Stimulated activated CD8-positive, alpha-beta memory T cell treated with anti-CD3 and anti-CD28 coated beads, Interleukin-4, amount 100 ng/mL, for 24 hours (primary cell): ENCODE measurements around the gene ABCB8.
A peak's percentile ranks its signal among the peaks of the same experiment; 100 is the strongest.

Source experiments
- DNase-seq: peaks from one replicate; pipeline ENCODE4 v3.0.0-alpha.2; 2020; ENCODE audit warnings: low read depth

The ABCB8 gene

DNA sequence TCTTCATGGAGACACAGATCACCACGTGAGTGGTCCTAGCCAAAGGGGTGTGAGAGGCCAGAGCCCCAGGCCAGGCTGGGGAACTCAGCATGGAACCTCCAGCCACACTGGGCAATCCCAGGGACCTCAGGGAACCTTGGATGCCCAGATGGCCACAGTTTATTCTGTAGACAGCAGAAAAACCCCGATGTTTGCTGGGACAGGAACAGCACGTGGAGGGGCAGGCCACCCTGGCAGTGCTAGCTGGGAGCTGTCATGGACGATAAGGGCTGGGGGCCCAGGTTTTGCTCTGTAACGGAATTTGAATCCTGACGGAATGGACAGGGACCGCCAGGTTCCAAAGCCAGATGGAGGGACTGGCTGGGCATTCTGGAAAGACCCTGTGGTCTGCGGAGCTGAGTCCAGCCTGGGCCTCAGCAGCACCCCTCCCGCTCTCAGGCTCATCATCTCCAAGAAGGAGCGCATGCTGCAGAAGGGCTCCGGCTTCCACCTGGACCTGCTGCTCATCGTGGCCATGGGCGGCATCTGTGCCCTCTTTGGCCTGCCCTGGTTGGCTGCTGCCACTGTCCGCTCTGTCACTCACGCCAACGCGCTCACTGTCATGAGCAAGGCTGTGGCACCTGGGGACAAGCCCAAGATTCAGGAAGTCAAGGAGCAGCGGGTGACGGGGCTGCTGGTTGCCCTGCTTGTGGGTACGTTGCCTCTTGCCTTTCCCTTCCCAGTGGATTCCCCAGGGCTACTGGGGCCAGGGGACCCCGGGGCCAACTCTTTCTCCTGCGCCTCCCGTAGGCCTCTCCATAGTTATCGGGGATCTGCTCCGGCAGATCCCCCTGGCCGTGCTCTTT lies 46.8 kb downstream of the ABCB8 start:
- DNase-seq: no peak

- DNase-seq: no peak
These were observed 47.4 kb downstream of the ABCB8 start for GRCh38 chr7:151075662-151075971.

- DNase-seq: no peak
These were observed 47.8 kb downstream of the ABCB8 start for GRCh38 chr7:151075978-151076426.

GRCh38 chr7:151076863-151077704 lies 48.8 kb downstream of the ABCB8 start:
- no peak for DNase-seq

- no peak for DNase-seq
These were observed 49.5 kb downstream of the ABCB8 start for GRCh38 chr7:151077705-151078232.

- DNase-seq: no peak
These were observed 50.2 kb downstream of the ABCB8 start for GRCh38 chr7:151078233-151079040.

GRCh38 chr7:151079199-151079910 lies 51.1 kb downstream of the ABCB8 start:
- DNase-seq: no peak

- no peak for DNase-seq
These were observed 51.8 kb downstream of the ABCB8 start for GRCh38 chr7:151080067-151080521.

DNA sequence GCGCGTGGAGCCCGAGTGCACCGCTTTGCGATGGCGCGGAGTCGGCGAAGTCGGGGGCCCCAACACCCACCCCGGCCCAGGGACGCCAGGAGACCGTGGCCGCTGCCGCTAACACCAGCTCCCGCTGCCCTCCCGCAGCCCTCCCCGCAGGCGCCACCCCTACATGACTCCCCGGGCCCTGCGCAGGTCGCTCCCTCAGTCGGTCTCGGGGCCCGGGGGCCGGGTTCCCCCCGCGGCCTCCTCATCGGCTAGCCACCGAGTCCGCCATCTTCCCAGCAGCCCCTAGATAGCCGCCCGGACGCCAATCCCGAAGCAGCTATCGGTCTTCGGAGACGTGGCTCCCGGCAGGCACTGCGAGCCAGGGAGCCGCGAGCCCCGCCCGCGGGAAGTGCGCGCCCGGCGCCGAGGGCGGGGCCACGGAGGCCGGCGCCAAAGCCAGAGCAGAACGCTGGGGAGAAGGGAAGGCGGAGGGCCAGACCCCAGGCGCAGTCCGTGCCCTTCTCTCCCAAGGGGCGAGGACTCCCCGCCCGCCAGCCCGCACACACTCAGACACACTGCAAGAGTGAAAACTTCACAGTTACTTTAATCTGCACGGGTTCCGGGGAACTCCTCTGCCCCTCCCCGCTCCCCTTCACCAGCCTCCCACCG lies 52.4 kb downstream of the ABCB8 start, which contains the start of gene FASTK:
TSS of gene FASTK (minus strand) at position 288 of the 648 bp plus-strand sequence. CDS start at position 245, 43 bp downstream.
- DNase-seq: peak; percentile 80

DNA sequence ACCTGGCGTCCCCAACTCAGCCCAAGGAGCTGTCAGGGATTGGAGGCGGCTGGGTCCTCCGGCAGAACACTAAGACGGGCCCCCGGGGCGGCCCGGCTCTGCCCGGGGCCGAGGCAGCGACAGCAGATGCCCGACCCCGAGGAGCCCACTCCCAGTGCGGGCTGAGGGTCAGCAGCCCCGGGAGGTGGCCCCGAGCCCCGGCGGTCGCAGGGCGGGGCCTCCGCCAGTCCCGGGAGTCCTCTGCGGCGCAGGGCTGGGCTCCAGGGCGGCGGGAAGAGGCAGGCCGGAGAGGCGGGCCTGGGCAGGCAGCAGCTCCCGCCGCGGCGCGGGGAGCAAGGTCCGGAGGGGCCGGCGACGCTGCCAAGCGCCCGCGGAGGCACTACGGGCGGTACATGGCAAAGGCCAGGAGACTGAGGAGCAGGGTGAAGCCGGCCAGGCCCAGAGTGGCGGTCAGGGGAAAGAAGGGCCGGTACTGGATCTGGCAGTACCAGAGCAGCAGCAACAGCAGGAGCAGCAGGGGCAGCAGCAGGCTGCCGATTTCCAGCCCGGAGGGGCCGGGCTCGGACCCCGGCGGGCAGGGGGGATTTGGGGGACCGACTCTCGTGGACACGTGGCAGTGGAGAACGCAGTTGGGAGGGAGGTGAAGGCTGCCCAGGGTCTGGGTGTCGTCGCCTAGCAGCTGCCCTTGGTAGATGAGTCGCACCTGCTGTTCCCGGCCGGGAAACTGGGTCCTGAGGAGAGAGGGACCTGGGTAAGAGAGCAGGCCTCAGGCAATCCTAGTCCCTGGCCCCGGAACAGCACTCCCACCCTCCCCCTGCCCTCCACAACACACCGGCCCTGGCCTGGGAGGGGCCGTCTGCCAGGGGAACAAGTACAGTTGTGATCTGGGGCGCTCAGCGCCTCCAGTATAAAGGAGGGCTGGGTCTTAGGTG lies 53.2 kb downstream of the ABCB8 start:
- no peak for DNase-seq

DNA sequence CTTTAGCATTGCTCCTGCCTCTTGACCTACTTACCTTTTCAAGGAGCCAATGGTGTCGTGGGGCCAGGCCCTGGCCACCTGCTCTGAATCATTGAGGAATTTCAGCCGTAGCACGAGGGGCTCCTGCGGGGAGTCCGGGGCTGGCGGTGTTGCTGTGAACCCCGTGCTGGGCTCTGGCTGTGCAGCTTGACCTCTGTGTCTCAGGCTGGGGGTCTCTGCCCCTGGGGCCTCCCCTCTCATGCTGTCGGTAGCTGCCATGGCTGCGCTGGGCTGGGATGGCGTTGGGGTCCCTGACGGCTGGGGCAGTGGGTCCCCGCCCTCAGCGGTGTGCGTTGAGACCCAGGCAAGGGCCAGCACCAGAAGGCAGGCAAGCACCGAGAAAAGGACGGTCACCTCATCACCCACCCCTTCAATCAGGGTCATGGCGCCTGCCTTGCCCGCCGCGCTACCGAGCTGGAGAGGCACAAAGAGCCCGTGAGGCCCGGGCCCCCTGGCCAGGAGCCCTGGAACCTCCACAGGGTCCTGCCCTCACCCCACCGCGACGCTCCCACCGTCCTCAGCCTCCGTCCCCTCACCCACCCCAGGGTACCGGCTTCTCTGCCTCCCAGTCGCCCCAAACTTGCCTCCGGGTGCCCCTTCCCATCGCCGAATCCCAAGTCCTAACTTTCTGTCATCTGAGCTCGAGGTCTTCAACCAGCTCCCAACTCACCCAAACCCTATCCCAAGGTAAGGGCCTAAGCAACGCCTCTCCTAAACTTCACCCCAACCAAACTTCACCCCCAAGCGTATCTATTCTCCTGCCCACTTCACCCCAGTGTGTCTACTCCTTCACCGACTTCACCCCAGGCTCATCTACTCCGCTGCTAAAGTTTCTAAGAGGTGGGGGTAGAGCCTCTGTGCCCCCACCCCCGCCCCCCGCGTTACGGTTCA lies 54.2 kb downstream of the ABCB8 start:
- DNase-seq: no peak

DNA sequence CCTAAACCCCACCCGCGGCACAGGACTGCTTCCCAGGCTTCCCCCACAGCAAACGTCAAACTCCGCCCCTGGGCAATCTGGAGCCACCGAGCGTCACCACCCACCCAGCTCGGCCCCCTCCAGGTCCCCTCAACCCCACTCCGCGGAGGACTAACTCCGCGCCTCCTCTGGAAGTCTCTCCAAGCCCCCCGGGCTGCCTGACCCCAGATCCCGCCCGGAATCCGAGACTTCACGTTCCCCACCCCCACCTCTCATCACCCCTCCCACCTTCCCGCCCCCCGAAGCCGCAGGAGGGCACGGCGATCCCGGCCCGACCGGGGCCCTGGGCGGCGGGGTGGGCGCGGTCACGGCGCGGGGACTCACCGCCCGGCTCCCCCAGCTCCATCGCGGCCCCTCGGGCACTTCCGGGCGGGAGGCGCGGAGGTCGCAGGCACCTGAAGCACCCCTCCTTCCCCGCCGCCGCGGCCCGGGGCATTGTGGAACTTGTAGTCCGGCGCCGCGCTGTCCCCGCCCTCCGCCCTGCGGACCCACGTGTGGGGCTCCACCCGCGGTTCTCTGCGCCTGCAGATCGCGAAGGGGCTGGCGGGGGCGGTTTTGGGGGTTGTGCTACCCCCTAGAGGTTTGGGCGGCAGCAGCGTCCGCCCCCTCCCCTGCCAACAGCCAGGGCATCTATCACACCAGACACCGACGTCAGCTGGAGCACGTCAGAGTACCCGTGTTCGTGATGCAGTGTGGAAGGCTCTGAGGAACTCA lies 55.0 kb downstream of the ABCB8 start, which contains the start of gene TMUB1:
TSS of gene TMUB1 (minus strand) at position 423 of the 753 bp plus-strand sequence. CDS start 930 bp downstream, outside the sequence.
- DNase-seq: peak; percentile 80

DNA sequence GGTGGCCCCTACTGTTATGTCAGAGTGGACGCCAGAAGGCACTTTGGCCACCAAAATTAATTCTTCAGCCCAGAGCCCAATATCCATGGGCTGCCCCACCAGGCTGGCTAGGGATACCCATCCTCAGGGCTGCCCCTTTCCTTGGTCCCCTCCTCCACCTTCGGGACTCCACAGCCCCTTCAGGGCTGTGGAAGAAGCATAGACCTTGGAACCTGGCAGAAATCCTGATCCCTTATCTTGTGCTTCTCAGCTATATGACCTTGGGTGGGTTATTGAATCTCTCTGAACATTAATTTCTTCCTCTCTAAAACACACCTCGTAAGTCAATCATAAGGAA lies 55.5 kb downstream of the ABCB8 start:
- no peak for DNase-seq

DNA sequence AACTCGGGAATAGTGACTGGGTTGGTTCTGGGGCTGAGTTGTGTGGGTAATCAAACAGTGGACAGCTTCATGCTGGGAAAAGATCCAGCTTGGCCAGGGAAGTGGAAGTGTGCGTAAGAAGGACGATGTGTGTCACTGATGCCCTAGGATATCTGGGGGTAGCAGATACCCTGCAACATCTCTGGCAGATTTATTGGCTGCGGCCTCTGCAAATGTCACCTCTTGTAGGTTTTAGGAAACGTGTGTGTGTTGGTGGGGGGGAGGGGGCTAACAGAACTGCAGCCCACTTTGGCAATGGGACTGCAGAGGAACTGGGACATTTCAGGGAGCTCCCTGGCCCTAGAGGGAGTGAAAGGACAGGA lies 57.1 kb downstream of the ABCB8 start:
- DNase-seq: no peak

GRCh38 chr7:151085691-151086620 lies 57.7 kb downstream of the ABCB8 start, which contains the start of gene AGAP3:
Gene AGAP3 (plus strand): TSS chr7:151086475. CDS start chr7:151086742, 267 bp downstream.
- no peak for DNase-seq

GRCh38 chr7:151086802-151087244 lies 58.6 kb downstream of the ABCB8 start:
- no peak for DNase-seq
